Measurements from ENCODE around the gene GRN. TPM values are rescaled to one million over a fixed set of nuclear protein-coding genes. Genes with fewer than 3 reads are reported as not detected.
"Not testable (repeated sequence)": the region's sequence is repeated elsewhere in the genome, so short reads cannot be mapped to it uniquely, and the experiment has no call there.

GRN gene
- total RNA-seq, 2 donors from 2014 or later: 343 to 466 TPM

DNA sequence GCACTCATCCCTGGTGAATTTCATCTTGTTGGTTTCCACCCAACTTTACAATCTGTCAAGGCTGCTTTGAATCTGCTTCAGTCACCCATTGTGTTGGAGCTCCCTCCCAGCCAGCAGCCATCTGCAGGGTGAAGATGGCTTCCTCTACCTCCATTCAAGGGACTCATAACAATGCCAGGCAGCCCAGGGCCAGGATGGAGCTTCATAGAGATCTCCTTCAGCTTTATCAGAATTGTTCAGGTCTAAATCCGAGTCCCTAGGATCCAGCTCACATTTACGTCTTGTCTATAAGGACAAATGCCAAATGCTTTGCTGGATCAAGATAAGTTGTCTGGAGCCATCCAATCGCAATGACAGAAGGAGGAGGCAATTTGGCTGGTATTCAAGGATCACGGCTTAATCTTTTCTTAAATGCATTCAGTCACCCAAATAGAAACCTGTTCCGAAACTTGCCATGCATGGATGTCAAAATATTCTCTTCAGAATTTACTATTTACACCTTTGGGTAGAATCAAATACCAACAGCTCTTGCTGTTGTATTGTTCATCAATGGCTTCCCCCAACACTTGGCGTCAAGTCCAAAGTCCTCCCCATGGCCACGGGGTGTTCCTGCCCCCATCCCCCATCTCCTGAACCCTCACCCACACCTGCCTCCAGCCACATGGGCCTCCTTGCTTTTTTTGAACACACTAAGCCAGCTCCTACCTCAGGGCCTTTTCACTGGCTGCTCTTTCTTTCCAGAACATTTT lies 22.3 kb downstream of the GRN start:
- H3K4me3 ChIP-seq: no peak overlapping the region
- no peak for DNase-seq

DNA sequence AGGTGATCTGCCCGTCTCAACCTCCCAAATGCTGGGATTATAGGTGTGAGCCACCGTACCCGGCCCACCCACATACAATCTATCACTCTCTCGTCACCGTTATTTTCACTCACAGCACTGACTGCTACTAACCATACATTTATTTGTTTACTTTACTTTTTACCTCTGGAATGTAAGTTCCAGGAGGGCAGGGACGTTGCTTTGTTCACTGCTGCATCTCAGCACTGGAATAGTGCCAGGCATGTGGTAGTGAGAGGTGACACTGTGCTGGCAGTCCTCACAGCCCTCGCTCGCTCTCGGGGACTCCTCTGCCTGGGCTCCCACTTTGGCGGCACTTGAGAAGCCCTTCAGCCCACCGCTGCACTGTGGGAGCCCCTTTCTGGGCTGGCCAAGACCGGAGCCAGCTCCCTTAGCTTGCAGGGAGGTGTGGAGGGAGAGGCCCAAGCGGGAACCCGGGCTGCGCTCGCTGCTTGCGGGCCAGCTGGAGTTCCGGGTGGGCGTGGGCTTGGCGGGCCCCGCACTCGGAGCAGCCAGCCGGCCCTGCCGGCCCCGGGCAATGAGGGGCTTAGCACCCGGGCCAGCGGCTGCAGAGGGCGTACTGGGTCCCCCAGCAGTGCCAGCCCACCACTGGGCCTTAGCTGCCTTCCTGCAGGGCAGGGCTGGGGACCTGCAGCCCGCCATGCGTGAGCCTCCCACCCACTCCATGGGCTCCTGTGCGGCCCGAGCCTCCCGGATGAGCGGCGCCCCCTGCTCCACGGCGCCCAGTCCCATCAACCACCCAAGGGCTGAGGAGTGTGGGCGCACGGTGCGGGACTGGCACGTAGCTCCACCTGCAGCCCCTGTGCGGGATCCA lies 23.5 kb downstream of the GRN start:
- H3K27me3 ChIP-seq; H3K27ac ChIP-seq; H3K9ac ChIP-seq (ENCODE audit: low read depth in 2 of 2, low read length in 2 of 2); H3K4me1 ChIP-seq; H3K9me3 ChIP-seq; intact Hi-C loops (cut with DNase I); DNase-seq; H3K36me3 ChIP-seq; H3K4me3 ChIP-seq: not testable (repeated sequence)

More for the DNA sequence above, 22.3 kb downstream of the GRN start:
- Histone ChIP-seq H3K4me1 (no peaks in the 10 kb centered on the region), H3K9me3 (no peaks in the 10 kb centered on the region), H3K27me3 (peaks cover 7% of the 10 kb centered on the region), H3K9ac (ENCODE audit: low read depth in 2 of 2, low read length in 2 of 2) (no peak overlapping the region), H3K27ac (no peak overlapping the region), H3K36me3 (no peaks in the 10 kb centered on the region)
- TF ChIP-seq, protein P1, sequence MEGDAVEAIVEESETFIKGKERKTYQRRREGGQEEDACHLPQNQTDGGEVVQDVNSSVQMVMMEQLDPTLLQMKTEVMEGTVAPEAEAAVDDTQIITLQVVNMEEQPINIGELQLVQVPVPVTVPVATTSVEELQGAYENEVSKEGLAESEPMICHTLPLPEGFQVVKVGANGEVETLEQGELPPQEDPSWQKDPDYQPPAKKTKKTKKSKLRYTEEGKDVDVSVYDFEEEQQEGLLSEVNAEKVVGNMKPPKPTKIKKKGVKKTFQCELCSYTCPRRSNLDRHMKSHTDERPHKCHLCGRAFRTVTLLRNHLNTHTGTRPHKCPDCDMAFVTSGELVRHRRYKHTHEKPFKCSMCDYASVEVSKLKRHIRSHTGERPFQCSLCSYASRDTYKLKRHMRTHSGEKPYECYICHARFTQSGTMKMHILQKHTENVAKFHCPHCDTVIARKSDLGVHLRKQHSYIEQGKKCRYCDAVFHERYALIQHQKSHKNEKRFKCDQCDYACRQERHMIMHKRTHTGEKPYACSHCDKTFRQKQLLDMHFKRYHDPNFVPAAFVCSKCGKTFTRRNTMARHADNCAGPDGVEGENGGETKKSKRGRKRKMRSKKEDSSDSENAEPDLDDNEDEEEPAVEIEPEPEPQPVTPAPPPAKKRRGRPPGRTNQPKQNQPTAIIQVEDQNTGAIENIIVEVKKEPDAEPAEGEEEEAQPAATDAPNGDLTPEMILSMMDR (IDR thresholded peaks at IDR 0.05): no peak
- intact Hi-C loops (cut with DNase I): no loop called here

DNA sequence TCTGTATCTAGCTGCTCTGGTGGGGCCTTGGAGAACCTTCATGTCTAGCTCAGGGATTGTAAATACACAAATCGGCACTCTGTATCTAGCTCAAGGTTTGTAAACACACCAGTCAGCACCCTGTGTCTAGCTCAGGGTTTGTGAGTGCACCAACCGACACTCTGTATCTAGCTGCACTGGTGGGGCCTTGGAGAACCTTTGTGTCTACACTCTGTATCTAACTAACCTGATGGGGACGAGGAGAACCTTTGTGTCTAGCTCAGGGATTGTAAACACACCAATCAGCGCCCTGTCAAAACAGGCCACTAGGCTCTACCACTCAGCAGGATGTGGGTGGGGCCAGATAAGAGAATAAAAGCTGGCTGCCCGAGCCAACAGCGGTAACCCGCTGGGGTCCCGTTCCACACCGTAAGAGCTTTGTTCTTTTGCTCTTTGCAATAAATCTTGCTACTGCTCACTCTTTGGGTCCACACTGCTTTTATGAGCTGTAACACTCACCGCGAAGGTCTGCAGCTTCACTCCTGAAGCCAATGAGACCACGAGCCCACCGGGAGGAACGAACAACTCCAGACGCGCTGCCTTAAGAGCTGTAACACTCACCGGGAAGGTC lies 24.4 kb downstream of the GRN start:
- H3K9ac ChIP-seq (ENCODE audit: low read depth in 2 of 2, low read length in 2 of 2); H3K27me3 ChIP-seq; H3K4me3 ChIP-seq; intact Hi-C loops (cut with DNase I); H3K27ac ChIP-seq; H3K9me3 ChIP-seq; H3K36me3 ChIP-seq; DNase-seq; H3K4me1 ChIP-seq: not testable (repeated sequence)

- Histone ChIP-seq H3K36me3 (no peaks in the 10 kb centered on the region), H3K9ac (ENCODE audit: low read depth in 2 of 2, low read length in 2 of 2) (no peak overlapping the region), H3K4me3 (no peak overlapping the region), H3K4me1 (no peaks in the 10 kb centered on the region), H3K27me3 (no peaks in the 10 kb centered on the region), H3K9me3 (no peaks in the 10 kb centered on the region), H3K27ac (no peak overlapping the region)
- intact Hi-C loops (cut with DNase I): no loop called here
- DNase-seq: no peak
- TF ChIP-seq, protein P1 (IDR thresholded peaks at IDR 0.05): no peak
Observed at GRCh38 chr17:44372036-44372435, 26.9 kb downstream of the GRN start.

DNA sequence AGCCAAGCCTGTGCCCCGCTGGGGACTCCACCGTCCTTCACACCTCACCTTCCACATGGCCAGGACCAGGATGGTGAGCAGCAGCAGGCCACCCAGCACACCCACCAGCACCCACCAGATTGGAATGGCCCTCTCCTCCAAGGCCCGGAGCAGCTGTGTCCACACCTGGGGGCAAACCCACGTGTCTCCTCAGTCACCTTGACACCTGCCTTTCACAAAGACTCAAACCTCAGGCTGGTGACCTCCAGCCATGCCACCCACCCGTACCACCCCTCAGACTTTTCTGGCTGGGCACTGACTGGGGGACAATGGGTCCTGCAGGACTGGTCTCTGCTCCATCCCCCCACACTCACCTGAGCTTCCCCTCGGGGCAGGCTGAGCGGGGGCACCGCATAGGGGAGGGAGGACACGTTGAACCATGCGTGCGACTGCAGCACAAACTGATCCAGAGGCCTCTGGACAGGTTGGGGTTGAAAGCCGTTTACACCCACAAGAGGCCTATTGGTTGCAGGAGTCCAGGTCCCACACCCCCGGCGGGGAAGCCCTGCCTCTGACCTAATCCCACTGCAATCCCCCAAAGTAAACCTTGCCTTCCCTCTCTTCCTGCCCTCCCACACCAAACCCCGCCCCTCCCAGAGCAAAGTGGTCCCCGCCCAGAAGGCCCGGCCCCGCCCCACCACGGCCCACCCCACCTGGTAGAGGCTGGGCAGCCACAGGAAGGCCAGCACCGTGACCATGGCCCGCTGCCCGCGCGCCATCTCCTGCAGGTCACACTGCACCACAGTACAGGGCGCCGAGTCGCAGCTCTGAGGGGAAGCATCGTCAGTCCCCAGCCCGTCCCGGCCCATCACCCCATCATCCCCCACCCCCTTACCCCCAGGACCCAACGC lies 29.4 kb downstream of the GRN start:
- Histone ChIP-seq H3K27ac (no peak overlapping the region), H3K4me1 (no peaks in the 10 kb centered on the region), H3K9me3 (no peaks in the 10 kb centered on the region), H3K36me3 (no peaks in the 10 kb centered on the region), H3K27me3 (no peaks in the 10 kb centered on the region), H3K4me3 (no peak overlapping the region), H3K9ac (ENCODE audit: low read depth in 2 of 2, low read length in 2 of 2) (no peak overlapping the region)
- TF ChIP-seq, protein P1 (IDR thresholded peaks at IDR 0.05): no peak
- peak; percentile 45 for DNase-seq
- intact Hi-C loops (cut with DNase I): no loop called here

Measured in colonic mucosa (tissue), 4 donors.